ENCODE data around the gene COL18A1. TPM values are rescaled to one million over a fixed set of nuclear protein-coding genes. Genes with fewer than 3 reads are reported as not detected.

The COL18A1 gene
- total RNA-seq, 1 donor from 2014 or later: 6.4 TPM

DNA sequence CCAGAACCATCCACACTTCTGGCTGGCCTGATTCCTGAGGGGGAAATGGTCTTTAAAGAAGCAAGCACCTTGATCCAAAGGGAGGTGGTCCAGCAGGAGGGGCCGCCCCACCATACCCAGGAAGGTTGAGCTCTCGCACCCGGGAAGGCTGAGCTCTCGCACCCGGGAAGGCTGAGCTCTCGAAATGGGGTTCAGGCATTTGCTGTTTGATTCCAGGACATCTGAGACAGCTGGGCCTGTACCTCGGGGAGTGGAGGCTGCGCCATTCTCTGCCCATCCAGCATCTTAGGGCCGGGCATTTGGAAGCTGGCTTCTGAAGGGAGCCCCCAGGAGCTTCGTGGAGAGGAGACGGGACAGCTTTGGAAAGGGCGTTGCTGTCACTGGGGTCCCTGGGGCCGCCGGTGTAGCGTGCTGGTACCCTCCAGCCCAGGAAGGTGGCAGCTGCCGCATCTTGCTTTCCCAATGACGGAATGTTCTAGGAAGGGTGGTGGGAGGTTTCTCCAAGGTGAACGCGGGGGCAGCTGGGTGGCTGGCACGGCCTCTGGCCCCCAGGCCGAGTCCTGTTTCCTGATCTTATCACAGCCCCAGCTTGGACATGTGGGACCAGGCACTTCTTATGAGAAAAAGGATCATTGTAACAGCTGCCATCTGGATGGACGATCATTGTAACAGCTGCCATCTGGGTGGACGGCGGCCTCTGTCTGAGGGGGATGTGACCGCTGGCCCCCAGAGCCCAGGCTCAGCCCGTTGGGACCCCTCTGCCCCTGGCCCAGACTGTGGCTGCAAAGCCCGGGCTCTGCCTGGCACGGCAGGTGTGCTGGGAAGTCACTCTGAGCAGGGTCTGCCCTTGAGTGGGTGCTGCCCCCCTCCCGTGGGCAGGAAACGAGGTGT is 61.6 kb downstream of the COL18A1 start:
- intact Hi-C loops (cut with micrococcal nuclease): no loop called here

DNA sequence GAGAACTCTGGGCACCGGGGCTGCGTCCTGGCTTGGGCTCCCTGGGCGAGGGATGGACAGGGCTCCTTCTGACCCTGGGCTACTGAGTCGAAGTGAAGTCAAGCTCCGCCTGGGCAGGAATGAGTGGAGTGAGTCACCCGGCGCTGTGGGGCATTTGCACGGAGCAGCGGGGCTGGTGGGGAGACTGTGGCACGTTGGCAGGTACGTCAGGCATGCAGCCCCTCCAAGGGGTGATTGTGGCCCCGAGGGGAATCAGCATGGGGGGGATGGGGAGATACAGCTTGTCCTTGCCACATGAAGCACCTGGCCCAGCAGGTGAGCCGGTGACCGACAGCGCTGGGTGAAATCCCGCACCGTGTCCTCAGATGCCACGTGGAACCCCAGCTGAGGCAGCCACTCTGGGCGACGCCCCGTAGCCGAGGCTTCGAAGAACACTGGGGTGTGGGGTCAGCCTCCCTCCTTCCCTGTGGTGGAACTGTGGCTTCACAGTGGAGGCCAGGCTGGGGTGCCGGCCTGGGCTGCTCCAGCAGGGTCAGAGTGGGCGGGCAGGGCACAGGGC is 62.3 kb downstream of the COL18A1 start:
- intact Hi-C loops (cut with micrococcal nuclease): no loop called here

DNA sequence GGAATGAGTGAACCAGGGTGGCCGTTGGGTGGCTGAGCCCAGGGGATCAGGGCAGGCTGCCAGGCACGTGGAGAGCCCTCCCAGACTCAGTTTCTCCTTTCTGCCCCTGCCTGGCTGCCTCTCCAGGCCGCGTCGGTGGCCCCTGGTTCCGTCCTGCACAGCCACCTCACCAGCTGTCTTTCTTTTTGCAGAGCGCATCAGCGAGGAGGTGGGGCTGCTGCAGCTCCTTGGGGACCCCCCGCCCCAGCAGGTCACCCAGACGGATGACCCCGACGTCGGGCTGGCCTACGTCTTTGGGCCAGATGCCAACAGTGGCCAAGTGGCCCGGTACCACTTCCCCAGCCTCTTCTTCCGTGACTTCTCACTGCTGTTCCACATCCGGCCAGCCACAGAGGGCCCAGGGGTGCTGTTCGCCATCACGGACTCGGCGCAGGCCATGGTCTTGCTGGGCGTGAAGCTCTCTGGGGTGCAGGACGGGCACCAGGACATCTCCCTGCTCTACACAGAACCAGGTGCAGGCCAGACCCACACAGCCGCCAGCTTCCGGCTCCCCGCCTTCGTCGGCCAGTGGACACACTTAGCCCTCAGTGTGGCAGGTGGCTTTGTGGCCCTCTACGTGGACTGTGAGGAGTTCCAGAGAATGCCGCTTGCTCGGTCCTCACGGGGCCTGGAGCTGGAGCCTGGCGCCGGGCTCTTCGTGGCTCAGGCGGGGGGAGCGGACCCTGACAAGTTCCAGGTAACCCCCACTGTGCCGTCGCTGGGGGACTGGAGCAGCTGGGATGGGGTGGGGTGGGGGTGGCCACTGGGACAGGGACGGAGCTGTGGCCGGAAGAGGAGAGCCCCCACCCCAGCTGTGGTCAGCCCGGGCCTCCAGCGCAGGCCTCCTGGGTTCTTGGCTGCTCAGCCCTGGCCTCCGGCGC is 63.3 kb downstream of the COL18A1 start:
- intact Hi-C loops (cut with micrococcal nuclease): no loop called here

DNA sequence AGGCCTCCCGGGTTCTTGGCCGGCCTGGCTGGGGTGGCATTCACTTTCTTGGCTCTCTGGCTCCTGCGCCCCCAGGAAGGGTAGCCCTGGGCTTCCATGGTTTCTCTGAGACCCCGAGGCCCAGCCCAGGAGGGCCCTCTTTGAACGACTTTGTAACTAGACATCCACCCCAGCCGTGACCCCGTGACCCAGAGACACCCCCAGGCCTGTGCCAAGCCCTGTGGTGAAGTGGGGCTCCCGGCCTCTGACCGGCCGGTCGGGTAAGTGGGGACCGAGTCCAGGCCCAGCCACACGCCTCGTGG is 64.0 kb downstream of the COL18A1 start:
- intact Hi-C loops (cut with micrococcal nuclease): no loop called here

DNA sequence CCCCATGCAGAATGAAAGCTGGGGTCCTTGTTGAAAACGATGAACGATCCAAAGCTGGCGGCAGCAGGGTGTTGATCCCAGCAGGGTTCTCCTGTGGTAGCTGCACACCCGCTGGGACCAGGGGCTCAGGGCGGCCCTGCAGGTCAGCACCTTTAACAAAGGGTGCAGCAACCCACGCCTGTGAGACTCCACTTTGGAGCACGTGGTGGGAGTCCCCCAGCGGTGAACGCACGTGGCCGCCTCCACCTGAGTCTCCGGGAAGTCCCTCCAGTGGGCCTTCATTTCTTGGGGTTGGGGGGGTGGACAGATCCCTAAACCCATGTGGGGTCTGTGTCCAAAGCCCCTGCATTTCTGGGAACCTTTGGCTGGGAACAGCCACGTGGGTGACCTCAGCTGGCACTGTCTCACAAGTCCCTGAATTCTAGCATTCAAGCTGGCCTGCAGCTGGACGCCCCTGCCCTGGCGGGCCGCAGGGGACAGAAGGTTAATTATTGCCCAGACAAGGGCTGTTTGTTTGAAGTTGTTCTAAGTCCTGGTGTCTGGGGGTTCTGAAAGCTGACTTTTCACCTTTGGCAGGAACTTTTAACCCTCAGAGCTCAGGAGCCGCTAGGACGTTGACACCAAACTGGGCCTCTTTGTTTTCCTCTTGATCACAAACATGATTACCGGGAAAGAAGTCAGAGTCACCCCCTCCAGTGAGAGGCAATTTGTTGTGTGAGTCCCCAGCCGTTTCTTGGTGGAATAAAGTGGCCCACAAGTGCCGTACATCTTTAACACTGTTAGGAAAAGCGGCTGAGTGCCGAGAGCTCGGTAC is 64.5 kb downstream of the COL18A1 start:
- intact Hi-C loops (cut with micrococcal nuclease): no loop called here

DNA sequence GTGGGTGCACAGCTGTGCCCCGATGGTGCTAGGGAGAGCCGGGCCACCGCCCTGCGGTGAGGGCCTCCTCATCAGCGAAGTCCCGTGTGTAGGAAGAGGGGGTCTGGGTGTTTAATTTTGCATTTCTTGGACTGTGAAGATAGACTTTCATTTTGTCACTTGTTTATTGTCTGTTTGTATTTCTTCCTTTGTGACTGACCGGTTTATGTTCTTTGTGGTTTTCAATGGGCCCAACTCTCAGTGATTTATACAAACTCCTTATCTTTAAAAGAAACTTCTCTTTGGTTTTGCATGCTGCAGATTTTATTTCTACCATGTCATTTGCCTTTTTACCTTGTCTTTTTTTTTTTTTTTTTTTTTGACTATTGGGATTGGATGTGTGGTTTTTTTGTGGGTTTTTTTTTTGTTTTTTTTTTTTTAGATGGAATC is 65.1 kb downstream of the COL18A1 start:
- intact Hi-C loops (cut with micrococcal nuclease): no loop called here

DNA sequence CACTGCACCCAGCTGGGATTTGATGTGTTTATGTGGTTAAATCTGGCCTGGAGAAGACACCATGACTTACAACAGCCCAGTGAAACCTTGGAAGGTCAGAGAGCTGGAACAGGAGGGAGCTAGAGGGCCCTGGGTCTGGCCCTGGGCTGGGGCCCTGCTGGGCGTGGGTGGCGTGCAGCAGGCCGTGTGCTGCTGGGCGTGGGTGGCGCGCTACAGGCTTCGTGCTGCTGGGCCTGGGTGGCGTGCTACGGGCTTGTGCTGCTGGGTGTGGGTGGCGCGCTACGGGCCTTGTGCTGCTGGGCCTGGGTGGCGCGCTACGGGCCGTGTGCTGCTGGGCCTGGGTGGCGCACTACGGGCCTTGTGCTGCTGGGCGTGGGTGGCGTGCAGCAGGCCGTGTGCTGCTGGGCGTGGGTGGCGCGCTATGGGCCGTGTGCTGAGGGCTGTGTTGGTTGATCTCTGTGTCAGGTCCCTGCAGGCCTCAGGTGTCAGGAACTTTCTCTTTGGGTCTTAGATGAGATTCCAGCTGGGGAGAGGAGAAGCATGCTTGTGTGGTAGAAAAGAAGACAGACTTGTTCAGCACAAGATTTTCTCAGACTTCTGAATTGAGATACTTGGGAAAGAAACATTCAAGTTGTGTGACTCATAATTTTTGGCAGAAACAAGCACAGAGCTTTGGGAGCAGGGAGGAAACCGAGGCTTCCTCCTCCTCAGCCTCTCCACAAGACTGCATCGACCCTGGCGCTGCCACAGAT is 66.0 kb downstream of the COL18A1 start:
- intact Hi-C loops (cut with micrococcal nuclease): no loop called here

DNA sequence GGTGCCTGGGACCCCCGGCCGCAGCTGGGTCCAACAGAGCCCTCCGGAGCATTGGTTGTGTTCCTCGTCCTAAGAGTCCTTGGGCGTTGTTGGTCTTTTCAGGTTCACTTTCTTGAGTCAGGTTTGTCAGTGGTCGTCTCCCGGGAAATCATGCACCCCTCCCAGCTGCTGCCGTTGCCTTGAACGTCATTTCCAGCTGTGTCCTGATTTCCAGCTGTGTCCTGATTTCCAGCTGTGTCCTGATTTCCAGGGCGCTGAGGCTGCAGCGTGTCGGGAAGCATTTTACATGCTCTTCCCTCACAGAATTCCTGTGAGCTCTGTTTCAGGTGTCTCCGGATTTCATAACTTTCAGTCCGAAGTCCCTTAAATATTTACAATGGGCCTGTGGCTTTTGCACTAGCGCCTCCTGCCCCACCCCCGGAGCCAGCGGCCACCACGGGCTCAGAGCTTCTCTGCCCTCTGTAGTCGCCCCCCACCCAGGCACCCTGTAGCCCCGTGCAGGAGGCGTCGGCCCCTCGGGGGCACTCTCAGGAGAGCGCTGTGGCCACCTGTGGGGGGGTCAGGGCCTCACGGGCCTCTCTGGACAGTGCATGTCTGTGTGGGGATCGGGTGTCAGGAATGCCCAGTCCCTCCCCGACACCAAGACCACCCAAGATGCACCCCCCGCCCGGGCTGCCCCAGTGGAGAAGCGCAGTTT is 66.7 kb downstream of the COL18A1 start:
- intact Hi-C loops (cut with micrococcal nuclease): no loop called here

DNA sequence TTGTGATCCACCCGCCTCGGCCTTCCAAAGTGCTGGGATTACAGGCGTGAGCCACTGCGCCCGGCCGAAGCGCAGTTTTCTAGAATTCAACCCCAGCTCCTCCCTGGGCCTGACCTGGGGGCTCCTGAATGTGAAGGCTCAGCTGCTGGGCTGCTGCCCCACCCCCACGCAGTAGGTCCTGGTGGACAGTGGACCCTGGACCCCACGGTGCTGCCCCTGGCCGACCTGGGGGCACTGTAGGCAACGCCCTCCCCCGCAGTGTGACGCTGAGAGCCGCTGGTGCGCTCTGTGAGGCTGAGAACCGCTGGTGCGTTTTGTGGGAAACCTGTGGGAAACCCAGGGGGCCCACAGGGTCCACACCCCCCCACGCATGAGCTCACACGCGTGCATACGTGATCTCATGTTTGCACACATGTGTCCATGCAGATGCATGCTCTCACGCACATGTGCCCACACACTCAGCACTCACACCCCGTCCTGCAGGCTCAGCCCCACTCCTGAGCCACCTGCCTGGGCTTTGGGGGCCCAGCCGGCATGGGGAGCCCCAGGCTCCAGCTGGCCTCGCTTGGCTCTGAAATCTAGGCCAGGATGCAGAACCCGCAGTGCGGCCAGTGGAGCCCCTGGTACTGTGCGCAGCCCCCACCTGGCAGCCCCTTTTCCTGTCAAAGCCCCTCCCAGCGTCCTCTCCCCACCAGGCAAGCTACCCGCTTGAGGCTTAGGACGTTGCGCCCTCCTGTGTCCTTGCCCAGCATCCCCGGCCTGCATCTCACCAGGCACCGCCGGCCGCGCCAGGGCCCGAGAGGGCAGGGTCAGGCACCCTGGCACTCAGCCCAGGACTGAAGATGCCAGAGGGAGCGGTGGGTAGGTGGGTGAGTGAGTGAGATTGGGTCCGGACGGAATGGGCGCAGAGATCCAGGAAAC is 67.7 kb downstream of the COL18A1 start:
- intact Hi-C loops (cut with micrococcal nuclease): no loop called here

DNA sequence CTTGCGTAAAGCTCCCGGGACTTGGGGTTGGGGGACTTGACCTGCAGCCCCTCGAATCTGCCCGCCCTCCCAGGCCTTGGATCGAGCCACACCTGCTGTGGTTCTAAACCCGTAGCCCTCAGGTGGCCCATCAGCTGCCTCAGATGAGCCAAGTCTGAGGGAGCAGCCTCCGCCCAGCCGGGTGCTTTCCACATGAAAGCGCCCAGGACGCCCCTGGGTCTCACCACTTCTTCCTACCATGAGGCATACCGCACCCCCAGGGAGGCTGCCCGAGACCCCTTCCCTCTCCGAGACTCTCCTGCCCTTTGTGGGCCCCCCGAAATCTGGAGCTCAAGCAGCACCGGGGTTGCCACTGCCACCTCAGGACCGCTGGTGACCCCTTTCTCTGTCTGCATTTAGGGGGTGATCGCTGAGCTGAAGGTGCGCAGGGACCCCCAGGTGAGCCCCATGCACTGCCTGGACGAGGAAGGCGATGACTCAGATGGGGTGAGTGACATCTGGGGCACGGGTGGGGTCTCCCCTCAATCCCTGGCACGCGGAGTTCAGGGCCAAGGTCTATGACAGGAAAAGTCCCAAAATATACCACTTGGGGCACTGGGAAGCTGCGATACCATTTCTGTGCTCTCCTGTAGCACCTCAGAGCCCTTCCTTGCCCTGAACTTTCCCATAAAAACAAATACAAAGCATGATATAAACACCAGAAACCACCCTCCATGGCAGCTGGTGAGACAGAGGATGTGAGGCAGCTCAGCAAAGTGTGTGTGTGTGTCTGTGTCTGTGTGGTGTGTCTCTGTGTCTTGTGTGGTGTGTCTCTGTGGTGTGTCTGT is 68.7 kb downstream of the COL18A1 start:
- intact Hi-C loops (cut with micrococcal nuclease): no loop called here

DNA sequence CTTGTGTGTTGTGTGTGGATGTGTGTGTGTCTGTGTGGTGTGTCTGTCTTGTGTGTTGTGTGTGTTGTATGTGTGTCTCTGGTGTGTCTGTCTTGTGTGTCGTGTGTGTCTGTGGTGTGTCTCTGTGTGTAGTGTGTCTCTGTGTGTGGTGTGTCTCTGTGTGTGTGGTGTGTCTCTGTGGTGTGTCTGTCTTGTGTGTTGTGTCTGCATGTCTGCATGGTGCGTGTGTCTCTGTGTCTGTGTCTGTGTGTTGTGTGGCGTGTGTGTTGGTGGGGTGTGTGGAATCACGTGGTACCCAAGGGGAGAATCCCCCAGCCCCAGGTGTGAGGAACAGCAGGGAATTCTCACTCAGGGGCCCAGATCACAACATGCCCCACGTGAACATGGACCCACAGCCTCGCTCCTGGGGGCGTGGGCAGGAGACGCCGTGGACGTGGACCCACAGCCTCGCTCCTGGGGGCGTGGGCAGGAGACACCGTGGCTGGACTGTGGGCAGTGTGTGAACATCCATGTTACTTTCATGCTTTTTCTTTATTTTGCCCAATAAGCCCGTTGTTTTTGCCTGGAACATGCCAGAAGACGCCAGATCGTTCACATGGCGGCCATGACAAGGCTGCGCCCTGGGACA is 69.5 kb downstream of the COL18A1 start:
- intact Hi-C loops (cut with micrococcal nuclease): no loop called here

DNA sequence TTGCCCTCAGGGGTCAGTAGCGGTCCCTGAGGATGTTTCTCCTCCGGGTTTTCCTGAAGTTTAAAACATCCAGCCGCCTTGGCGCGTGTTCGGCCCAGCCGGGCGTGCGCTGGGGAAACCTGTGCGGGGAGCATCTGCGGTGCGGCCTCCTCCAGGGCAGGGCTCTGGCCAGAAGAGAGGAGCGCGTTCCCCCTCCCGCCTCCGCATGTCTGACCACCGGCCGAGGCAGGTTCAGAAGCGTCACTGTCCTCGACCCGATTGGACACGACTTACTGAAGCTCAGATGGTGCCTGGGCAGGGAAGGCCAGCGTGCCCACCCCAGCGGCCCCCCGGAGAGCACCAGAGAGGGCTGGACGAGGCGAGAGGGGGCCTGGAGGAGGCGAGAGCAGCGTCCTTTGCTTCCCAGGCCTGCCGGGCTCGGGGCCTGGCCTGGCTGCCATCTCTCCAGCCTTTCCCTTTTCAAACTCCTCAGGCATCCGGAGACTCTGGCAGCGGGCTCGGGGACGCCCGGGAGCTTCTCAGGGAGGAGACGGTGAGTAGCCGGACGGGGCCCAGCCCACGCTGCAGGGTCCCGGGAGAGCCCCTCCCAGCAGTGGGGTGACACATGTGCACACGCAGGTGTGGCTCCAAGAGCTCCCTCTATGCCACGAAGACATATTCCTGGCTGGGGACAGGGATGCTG is 70.2 kb downstream of the COL18A1 start:
- intact Hi-C loops (cut with micrococcal nuclease): no loop called here

DNA sequence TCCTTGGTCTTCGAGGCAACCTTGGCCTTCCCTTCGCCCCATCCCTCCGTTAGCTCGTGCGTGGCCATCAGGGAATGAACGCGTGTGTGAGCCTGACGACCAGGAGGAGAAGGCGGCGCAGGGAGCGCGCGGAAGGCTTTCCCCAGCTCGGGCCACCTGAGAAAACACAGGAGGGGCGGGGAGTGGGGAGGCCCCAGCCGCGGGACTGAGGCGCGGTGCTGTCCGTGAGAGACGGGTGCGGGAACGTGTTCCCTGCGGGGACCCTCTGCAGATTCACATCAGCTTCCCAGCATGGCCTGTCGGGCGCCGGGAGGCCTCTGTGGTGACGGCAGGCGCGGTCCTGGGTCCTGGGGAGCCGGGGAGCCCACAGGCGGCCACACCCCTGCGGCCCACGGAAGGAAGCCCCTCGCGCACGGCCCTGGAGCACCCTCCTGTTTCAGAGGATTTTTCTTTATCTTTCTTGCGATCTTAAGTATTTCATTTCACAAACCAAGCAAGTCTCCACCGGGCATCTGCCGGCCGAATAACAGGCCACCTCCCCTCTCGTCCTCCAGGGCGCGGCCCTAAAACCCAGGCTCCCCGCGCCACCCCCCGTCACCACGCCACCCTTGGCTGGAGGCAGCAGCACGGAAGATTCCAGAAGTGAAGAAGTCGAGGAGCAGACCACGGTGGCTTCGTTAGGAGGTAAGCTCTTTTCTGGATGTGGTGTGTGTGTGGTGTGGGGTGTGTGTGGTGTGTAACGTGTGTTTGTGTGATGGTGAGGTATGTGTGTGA is 71.0 kb downstream of the COL18A1 start:
- intact Hi-C loops (cut with micrococcal nuclease): no loop called here

DNA sequence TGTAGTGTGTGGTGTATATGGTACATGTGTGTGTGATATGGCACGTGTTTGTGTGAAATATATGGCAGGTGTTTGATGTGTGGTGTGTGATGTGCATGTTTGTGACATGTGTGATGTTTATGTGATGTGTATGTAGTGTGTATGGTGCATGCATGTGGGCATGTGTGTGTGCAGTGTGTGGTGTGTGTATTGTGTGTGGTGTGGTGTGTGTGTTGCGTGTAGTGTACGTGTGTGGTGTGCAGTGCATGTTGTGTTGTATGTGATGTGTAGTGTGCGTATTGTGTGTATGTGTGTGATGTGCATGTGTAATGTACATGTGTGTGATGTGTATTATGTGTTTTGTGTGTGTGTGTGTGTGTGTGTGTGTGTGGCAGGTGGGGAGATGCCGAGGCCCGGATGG is 71.6 kb downstream of the COL18A1 start:
- intact Hi-C loops (cut with micrococcal nuclease): no loop called here

DNA sequence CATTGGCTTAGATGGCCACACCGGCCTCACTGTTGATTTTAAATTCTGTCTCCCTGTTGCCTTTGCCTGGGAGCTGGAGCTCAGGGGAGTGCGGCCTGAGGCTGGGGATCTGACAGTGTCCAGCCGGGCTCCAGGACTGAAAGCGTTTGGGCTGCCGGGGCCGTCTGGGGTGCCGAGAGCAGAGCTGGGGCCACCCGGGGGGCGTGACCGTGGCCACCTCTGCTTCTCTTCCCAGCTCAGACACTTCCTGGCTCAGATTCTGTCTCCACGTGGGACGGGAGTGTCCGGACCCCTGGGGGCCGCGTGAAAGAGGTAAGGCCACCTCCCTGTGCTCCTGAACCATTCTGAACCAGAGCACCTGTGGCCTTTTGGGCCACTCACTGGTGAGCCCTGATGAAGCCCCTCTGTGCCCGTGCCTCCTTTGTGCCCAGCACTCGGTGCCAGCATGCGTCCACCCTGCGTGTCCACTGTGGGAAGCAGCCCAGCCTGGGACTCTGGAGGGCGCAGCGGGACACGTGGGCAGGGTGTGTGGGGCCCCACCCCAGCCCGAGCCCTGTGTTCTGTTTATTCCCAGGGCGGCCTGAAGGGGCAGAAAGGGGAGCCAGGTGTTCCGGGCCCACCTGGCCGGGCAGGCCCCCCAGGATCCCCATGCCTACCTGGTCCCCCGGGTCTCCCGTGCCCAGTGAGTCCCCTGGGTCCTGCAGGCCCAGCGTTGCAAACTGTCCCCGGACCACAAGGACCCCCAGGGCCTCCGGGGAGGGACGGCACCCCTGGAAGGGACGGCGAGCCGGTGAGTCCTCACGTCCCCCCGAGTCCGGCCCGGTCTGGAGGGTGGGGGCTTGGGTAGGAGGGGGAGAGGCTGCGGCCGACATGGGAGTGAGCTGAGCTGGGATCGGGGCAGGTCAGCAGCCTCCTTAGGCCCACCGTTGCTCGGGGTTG is 72.5 kb downstream of the COL18A1 start:
- intact Hi-C loops (cut with micrococcal nuclease): loop anchor here (1.0 to 2.0 kb wide), 5 partner anchors 23 to 343 kb away; partner anchors contain the start of gene SLC19A1

All from T-helper 2 cell treated with Interferon-gamma antibody and Interleukin-4, amounts not matched to agents 100 ng/mL and 5 ng/mL, for 36 hours (primary cell).